ENCODE results near the gene C15orf40.

GRCh38 chr15:82945326-82945725 lies 66.1 kb downstream of the C15orf40 start:
- TF ChIP-seq CTCF (IDR thresholded peaks at IDR 0.05), result no peak
- no peak for TF ChIP-seq POLR2A (IDR thresholded peaks at IDR 0.05)

All from uterus (tissue), 2 donors.